ENCODE data around the gene DEPDC1.

- TF ChIP-seq CTCF (IDR thresholded peaks at IDR 0.05) = no peak
- TF ChIP-seq POLR2A (IDR thresholded peaks at IDR 0.05) = no peak
Measured at GRCh38 chr1:68438310-68438709, 58.6 kb downstream of the DEPDC1 start.

All from heart left ventricle (tissue), 13 donors.